NB4 (cell line): ENCODE measurements around the gene DAP.

Experiments used
- DNase-seq: peaks from one replicate; pipeline ENCODE4 v3.0.0; 2010; ENCODE audit warnings: low read depth
- H3K4me3 ChIP-seq: one replicate; pipeline ENCODE4 v1.5.1; 2011; ENCODE audit warnings: mild to moderate bottlenecking, low read depth, low read length, moderate library complexity
- MYC ChIP-seq: IDR thresholded peaks from 2 replicates; pipeline ENCODE4 v1.6.1; 2011; ENCODE audit warnings: low read depth, low read length
- POLR2A ChIP-seq: IDR thresholded peaks from 2 replicates; pipeline ENCODE4 v1.6.1; 2011; ENCODE audit warnings: mild to moderate bottlenecking; ENCODE audit not compliant: insufficient read length; ENCODE audit errors: extremely low read depth
- TF ChIP-seq, protein P1 (sequence below): IDR thresholded peaks from one replicate; pipeline ENCODE4 v1.5.1; 2012; ENCODE audit warnings: low read depth, low read length
- TF ChIP-seq, protein P2 (sequence below): IDR thresholded peaks from 2 replicates; pipeline ENCODE4 v1.6.1; 2011; ENCODE audit warnings: low read depth, low read length

The DAP gene

DNA sequence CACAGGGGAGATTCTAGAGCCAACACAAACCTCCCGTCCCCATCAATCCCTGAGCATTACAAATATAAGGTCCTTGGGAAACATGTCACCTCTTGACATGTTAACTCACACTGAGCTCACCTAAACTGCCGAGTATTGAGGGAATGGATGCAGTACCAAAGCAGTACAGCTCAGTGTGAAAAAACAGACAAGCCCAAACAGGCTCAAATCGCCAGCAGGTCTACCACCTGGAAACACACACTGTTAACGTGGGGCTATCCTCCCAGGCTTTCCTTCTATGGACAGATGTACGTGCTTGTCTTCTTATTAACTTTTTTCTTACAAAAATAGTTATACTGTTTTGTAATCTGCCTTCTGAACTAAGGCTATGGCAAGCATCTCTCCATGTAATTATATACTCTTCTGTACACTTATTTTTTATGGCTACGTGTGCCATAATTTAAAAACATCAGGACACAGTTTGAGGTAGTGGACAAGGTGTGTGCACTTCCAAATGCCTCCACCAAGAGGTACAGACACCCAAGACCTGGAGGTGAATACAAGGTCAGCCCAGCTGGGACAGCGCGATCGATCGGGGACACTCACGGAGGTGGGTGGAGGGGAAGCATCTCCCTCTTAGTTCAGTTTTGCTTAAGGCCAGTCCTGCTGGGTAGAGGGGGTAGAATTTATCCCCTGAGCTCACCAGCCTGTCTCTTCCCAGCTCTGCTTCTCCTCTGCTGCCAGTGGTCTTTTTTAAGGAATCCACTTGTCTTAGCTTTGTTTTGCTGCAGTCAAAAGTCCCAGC, 76.5 kb downstream of the DAP start:
- no peak overlapping the region for H3K4me3 ChIP-seq
- no peak for DNase-seq
- TF ChIP-seq POLR2A = no peak
- no peak for TF ChIP-seq MYC
- TF ChIP-seq, protein P1, sequence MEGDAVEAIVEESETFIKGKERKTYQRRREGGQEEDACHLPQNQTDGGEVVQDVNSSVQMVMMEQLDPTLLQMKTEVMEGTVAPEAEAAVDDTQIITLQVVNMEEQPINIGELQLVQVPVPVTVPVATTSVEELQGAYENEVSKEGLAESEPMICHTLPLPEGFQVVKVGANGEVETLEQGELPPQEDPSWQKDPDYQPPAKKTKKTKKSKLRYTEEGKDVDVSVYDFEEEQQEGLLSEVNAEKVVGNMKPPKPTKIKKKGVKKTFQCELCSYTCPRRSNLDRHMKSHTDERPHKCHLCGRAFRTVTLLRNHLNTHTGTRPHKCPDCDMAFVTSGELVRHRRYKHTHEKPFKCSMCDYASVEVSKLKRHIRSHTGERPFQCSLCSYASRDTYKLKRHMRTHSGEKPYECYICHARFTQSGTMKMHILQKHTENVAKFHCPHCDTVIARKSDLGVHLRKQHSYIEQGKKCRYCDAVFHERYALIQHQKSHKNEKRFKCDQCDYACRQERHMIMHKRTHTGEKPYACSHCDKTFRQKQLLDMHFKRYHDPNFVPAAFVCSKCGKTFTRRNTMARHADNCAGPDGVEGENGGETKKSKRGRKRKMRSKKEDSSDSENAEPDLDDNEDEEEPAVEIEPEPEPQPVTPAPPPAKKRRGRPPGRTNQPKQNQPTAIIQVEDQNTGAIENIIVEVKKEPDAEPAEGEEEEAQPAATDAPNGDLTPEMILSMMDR = no peak
- TF ChIP-seq, protein P2, sequence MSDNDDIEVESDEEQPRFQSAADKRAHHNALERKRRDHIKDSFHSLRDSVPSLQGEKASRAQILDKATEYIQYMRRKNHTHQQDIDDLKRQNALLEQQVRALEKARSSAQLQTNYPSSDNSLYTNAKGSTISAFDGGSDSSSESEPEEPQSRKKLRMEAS = no peak

DNA sequence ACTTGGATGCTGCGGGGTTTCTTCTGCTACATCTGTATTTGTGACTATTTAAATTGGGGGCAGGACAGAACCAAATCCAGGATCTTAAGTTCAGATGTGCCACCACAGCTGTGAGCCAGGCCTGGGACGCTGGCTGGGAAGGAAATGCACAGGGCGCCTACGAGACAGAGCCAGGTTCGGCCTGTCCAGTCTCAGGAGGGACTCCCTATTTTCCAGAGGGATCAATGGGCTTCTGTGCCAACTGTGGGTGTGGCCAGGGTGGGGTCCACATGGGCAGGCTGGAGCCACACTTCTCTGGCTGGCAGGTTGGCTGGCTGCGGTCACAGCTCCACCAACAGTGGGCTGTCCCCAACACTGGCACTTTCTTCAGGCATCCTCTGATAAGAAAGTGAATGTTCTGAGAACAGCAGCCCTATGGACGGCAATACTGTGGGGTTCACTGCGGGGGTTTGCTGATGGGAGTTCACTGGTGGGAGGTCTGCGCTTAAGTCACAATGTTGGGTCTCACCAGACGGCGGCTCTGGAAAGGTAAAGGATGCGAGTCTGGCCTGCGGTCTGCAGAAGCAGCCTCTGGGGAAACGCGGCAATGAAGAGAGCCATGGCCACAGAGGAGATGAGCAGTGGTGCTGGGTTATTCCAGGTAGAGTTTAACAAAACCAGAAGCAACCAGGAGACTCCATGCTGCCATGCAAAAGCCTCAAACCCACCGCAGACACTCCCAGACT, 78.1 kb downstream of the DAP start:
- H3K4me3 ChIP-seq = no peak overlapping the region
- TF ChIP-seq, protein P1 = no peak
- DNase-seq = no peak

DNA sequence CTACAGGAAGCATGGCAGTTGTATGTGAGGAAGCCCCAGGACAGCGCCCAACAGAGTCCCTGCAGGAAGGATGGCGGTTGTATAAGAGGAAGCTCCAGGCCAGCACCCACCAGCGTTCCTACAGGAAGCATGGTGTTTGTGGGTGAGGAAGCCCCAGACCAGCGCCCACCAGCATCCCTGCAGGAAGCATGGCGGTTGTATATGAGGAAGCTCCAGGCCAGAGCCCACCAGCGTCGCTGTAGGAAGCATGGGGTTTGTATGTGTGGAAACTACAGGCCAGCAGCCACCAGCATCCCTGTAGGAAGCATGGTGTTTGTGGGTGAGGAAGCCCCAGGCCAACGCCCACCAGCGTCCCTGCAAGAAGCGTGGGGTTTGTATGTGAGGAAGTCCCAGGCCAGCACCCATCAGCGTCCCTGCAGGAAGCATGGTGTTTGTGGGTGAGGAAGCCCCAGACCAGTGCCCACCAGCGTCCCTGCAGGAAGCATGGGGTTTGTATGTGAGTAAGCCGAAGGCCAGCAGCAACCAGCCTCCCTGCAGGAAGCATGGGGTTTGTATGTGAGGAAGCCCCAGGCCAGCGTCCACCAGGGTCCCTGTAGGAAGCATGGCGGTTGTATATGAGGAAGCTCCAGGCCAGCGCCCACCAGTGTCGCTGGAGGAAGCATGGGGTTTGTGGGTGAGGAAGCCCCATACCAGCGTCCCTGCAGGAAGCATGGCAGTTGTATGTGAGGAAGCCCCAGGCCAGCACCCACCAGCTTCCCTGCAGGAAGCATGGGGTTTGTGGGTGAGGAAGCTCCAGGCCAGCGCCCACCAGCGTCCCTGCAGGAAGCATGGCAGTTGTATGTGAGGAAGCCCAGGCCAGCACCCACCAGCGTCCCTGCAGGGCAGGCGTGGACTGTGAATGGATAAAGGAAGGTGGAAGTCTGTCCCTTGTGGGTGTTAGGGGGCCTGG, 79.0 kb downstream of the DAP start:
- TF ChIP-seq, protein P2 = no peak
- TF ChIP-seq, protein P1 = no peak
- TF ChIP-seq MYC = no peak
- no peak for DNase-seq
- no peak overlapping the region for H3K4me3 ChIP-seq

DNA sequence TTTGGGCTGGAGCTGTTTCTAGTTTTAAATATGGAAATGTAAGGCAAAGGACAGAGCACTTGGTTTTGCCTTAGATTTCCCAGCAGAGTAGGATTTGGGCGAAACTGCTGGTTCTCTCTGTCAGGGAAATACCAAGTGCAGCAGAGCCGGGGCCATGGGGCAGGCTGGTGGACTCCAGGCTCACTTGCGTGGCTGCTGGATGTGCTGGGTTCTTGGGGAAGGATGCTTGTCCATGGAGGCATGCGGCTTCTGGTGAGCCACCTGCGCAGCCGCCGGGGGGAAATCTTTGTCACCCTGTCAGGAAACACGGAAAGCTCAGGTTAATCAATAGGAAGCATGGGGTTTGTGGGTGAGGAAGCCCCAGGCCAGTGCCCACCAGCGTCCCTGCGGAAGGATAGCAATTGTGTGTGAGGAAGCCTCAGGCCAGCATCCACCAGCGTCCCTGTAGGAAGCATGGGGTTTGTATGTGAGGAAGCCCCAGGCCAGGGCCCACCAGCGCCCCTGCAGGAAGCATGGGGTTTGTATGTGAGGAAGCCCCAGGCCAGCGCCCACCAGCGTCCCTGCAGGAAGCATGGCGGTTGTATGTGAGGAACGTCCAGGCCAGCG, 80.1 kb downstream of the DAP start:
- no peak for DNase-seq
- no peak overlapping the region for H3K4me3 ChIP-seq
- TF ChIP-seq MYC (no peak), POLR2A (no peak)
- TF ChIP-seq, protein P1 = no peak
- TF ChIP-seq, protein P2 = no peak

DNA sequence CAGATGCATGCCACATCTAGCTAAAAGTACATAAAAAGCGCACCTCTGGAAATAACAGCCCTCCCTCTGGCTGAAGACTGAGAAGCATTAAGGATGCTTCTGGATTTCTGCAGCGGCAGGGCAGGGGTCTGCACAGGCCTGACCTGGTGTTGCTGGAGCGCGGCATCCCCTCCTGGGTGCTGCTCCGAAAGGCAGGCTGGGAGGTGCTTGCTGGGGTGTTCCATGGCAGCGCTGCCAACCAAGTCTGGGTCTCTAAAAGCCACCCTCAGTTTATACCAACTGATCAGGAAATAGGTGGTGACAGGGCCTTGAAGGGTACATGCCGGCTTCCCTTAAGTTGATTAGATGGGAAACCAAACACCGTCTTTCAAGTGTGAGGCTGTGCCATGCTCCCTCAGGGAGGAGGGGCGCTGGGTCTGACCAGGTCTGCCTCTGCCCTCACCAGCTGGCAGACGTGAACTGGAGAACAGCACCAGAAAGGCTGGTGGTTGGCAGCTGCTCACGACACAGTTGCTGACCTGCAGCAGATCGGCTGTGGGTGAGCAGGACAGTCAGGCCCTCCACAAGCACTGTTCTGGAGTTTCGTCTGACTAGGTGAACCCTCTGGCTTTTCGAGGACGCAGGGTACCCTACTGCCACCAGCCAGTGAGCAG, 81.6 kb downstream of the DAP start:
- no peak overlapping the region for H3K4me3 ChIP-seq
- TF ChIP-seq, protein P1 = no peak
- TF ChIP-seq POLR2A = no peak
- TF ChIP-seq MYC = no peak
- TF ChIP-seq, protein P2 = no peak
- DNase-seq = no peak
